HEK293 (cell line): ENCODE results near the gene ZC3H12C.

Experiments used
- CTCF ChIA-PET: fragments of 350-600 bp; formaldehyde crosslinking; extraction: SDS; loops from one replicate; lab custom pipeline; 2021; ENCODE audit warnings: antibody characterized with exemption; lab: Yijun Ruan, JAX
- POLR2A ChIA-PET: fragments of 300-600 bp; formaldehyde crosslinking; extraction: SDS; loops from one replicate; lab custom pipeline; 2020; ENCODE audit warnings: antibody characterized with exemption, inconsistent platforms; lab: Yijun Ruan, JAX
- H3K27ac ChIP-seq: fragments of 200-500 bp; sonication (Bioruptor generic); 2 replicates; pipeline ENCODE4 v1.5.1; 2014; ENCODE audit warnings: low read depth, low read length, control low read depth, inconsistent platforms; ENCODE audit errors: extremely low read depth
- H3K36me3 ChIP-seq, 2 experiments: fragments of 200-500 bp in 1 of 2; sonication (Bioruptor generic) in 1 of 2; 1 replicate in 1 of 2; 2 replicates in 1 of 2; pipeline ENCODE4 v1.5.1; 2014 to 2017; ENCODE audit warnings: inconsistent platforms in 2 of 2, low read length in 2 of 2; ENCODE audit not compliant: control insufficient read depth in 2 of 2, insufficient read depth in 1 of 2
- H3K4me1 ChIP-seq: fragments of 200-500 bp; sonication (Bioruptor generic); 2 replicates; pipeline ENCODE4 v1.5.1; 2014; ENCODE audit warnings: mild to moderate bottlenecking, low read length, inconsistent platforms; ENCODE audit not compliant: control insufficient read depth, insufficient read depth
- H3K4me3 ChIP-seq: 2 replicates; pipeline ENCODE4 v1.5.1; 2011; ENCODE audit warnings: low read depth, mild to moderate bottlenecking, control low read depth, low read length, moderate library complexity
- H3K9me3 ChIP-seq: fragments of 200-500 bp; sonication (Bioruptor generic); 2 replicates; pipeline ENCODE4 v1.5.1; 2014; ENCODE audit warnings: low read depth, low read length, inconsistent platforms; ENCODE audit not compliant: control insufficient read depth, insufficient read depth
- GLI2 ChIP-seq: fragments of 450-650 bp; formaldehyde crosslinking; IDR thresholded peaks from 2 replicates; pipeline ENCODE4; 2017; ENCODE audit warnings: missing biosample characterization, missing genetic modification characterization, low read depth, borderline replicate concordance
- KLF16 ChIP-seq: fragments of 450-650 bp; formaldehyde crosslinking; IDR thresholded peaks from 2 replicates; pipeline ENCODE4 v1.5.1; 2017; ENCODE audit warnings: missing biosample characterization, missing genetic modification characterization
- PATZ1 ChIP-seq: fragments of 450-650 bp; formaldehyde crosslinking; IDR thresholded peaks from 2 replicates; pipeline ENCODE4 v1.5.1; 2016; ENCODE audit warnings: missing biosample characterization, missing genetic modification characterization
- TCF7L2 ChIP-seq: IDR thresholded peaks from 2 replicates; pipeline ENCODE4 v1.6.1; 2011; ENCODE audit warnings: low read depth, mild to moderate bottlenecking, inconsistent platforms, low read length, moderate library complexity, borderline replicate concordance
- ZNF112 ChIP-seq: fragments of 450-650 bp; formaldehyde crosslinking; IDR thresholded peaks from 2 replicates; pipeline ENCODE4 v1.5.0; 2017; ENCODE audit warnings: missing biosample characterization, missing genetic modification characterization
- ZNF157 ChIP-seq: fragments of 450-650 bp; formaldehyde crosslinking; IDR thresholded peaks from 2 replicates; pipeline ENCODE4 v1.5.1; 2016; ENCODE audit warnings: missing biosample characterization, missing genetic modification characterization
- ZNF169 ChIP-seq: fragments of 450-650 bp; formaldehyde crosslinking; IDR thresholded peaks from 2 replicates; pipeline ENCODE4 v1.5.1; 2016; ENCODE audit warnings: missing biosample characterization, missing genetic modification characterization
- ZNF214 ChIP-seq: fragments of 450-650 bp; formaldehyde crosslinking; IDR thresholded peaks from 2 replicates; pipeline ENCODE4 v1.5.1; 2017; ENCODE audit warnings: missing biosample characterization, mild to moderate bottlenecking, missing genetic modification characterization, borderline replicate concordance
- ZNF239 ChIP-seq: fragments of 450-650 bp; formaldehyde crosslinking; IDR thresholded peaks from 2 replicates; pipeline ENCODE4 v1.5.1; 2016; ENCODE audit warnings: missing biosample characterization, missing genetic modification characterization
- ZNF324 ChIP-seq: fragments of 450-650 bp; formaldehyde crosslinking; IDR thresholded peaks from 2 replicates; pipeline ENCODE4 v1.5.1; 2016; ENCODE audit warnings: missing biosample characterization, missing genetic modification characterization
- ZNF391 ChIP-seq: fragments of 450-650 bp; formaldehyde crosslinking; IDR thresholded peaks from 2 replicates; pipeline ENCODE4 v1.5.1; 2016; ENCODE audit warnings: low read depth, missing biosample characterization, missing genetic modification characterization, borderline replicate concordance
- ZNF423 ChIP-seq: fragments of 450-650 bp; formaldehyde crosslinking; IDR thresholded peaks from 2 replicates; pipeline ENCODE4 v1.5.1; 2016; ENCODE audit warnings: missing biosample characterization, missing genetic modification characterization
- ZNF639 ChIP-seq: fragments of 450-650 bp; formaldehyde crosslinking; IDR thresholded peaks from 2 replicates; pipeline ENCODE4 v1.5.1; 2016; ENCODE audit warnings: missing biosample characterization, missing genetic modification characterization
- ZXDB ChIP-seq: fragments of 450-650 bp; formaldehyde crosslinking; IDR thresholded peaks from 2 replicates; pipeline ENCODE4 v1.5.1; 2016; ENCODE audit warnings: missing biosample characterization, missing genetic modification characterization
- TF ChIP-seq, protein P1 (sequence below): fragments of 450-650 bp; formaldehyde crosslinking; optimal IDR thresholded peaks from 2 replicates; pipeline ENCODE3; 2016; ENCODE audit warnings: missing biosample characterization, mild to moderate bottlenecking, missing genetic modification characterization
- TF ChIP-seq, protein P2 (sequence below): fragments of 450-650 bp; formaldehyde crosslinking; conservative IDR thresholded peaks from 2 replicates; pipeline ENCODE4 v1.5.1; 2016; ENCODE audit warnings: low read depth, missing biosample characterization, missing genetic modification characterization
- TF ChIP-seq, protein P3 (sequence below): sonication (generic); formaldehyde crosslinking; IDR thresholded peaks from 2 replicates; pipeline ENCODE4 v1.8.1; 2022; ENCODE audit warnings: mild to moderate bottlenecking, moderate library complexity, missing genetic modification reagents
- TF ChIP-seq, protein P4 (sequence below): fragments of 450-650 bp; formaldehyde crosslinking; IDR thresholded peaks from 2 replicates; pipeline ENCODE4 v1.5.1; 2016; ENCODE audit warnings: missing biosample characterization, missing genetic modification characterization

Gene ZC3H12C

DNA sequence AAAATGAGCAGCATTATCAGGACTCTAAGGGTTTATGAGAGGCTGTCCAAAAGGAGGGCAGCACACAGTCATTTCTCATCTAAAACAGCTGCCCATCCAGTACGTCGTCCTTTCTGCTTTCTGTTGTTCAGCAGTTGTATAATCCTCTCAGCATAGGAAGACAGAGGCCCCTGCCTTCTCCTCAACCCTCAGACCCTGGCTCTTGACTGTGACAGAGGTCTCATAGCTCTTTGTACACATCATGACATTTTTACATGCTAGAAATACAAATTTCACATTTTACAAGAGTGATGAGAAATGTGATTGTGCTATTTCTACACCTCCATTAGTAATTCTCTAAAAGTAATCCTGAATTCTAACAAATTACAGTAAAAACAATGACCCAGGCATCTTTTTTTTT lies 36.2 kb upstream of the ZC3H12C start:
- ChIA-PET CTCF (interaction anchor here (0.6 to 0.8 kb wide), 2 partner anchors 35 to 634 kb away, joined by 3 to 4 read pairs; no protein-coding TSS in a partner anchor), POLR2A (no interaction called here)
- Histone ChIP-seq H3K9me3 (no peaks in the 10 kb centered on the region), H3K27ac (no peak overlapping the region), H3K4me3 (no peak overlapping the region), H3K4me1 (no peaks in the 10 kb centered on the region), H3K36me3 (no peaks in the 10 kb centered on the region)
- TF ChIP-seq TCF7L2 (no peak), ZNF391 (tag by site-specific recombination) (no peak), PATZ1 (tag by site-specific recombination) (no peak), ZNF324 (tag by site-specific recombination) (no peak), ZXDB (tag by site-specific recombination) (no peak), ZNF423 (tag by site-specific recombination) (no peak), ZNF112 (no peak), GLI2 (tag by site-specific recombination) (no peak), KLF16 (tag by site-specific recombination) (no peak), ZNF214 (tag by site-specific recombination) (no peak), ZNF157 (tag by site-specific recombination) (no peak), ZNF639 (tag by site-specific recombination) (no peak), ZNF169 (tag by site-specific recombination) (no peak), ZNF239 (tag by site-specific recombination) (no peak)
- TF ChIP-seq, protein P1, sequence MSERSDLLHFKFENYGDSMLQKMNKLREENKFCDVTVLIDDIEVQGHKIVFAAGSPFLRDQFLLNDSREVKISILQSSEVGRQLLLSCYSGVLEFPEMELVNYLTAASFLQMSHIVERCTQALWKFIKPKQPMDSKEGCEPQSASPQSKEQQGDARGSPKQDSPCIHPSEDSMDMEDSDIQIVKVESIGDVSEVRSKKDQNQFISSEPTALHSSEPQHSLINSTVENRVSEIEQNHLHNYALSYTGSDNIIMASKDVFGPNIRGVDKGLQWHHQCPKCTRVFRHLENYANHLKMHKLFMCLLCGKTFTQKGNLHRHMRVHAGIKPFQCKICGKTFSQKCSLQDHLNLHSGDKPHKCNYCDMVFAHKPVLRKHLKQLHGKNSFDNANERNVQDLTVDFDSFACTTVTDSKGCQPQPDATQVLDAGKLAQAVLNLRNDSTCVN: no peak
- TF ChIP-seq, protein P2, sequence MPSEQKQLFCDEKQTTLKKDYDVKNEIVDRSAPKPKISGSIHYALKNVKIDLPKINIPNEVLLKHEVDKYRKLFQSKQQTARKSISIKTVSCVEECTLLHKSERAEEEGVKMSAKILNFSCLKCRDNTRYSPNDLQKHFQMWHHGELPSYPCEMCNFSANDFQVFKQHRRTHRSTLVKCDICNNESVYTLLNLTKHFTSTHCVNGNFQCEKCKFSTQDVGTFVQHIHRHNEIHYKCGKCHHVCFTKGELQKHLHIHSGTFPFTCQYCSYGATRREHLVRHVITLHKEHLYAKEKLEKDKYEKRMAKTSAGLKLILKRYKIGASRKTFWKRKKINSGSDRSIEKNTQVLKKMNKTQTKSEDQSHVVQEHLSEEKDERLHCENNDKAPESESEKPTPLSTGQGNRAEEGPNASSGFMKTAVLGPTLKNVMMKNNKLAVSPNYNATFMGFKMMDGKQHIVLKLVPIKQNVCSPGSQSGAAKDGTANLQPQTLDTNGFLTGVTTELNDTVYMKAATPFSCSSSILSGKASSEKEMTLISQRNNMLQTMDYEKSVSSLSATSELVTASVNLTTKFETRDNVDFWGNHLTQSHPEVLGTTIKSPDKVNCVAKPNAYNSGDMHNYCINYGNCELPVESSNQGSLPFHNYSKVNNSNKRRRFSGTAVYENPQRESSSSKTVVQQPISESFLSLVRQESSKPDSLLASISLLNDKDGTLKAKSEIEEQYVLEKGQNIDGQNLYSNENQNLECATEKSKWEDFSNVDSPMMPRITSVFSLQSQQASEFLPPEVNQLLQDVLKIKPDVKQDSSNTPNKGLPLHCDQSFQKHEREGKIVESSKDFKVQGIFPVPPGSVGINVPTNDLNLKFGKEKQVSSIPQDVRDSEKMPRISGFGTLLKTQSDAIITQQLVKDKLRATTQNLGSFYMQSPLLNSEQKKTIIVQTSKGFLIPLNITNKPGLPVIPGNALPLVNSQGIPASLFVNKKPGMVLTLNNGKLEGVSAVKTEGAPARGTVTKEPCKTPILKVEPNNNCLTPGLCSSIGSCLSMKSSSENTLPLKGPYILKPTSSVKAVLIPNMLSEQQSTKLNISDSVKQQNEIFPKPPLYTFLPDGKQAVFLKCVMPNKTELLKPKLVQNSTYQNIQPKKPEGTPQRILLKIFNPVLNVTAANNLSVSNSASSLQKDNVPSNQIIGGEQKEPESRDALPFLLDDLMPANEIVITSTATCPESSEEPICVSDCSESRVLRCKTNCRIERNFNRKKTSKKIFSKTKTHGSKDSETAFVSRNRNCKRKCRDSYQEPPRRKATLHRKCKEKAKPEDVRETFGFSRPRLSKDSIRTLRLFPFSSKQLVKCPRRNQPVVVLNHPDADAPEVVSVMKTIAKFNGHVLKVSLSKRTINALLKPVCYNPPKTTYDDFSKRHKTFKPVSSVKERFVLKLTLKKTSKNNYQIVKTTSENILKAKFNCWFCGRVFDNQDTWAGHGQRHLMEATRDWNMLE (tag by site-specific recombination): no peak
- TF ChIP-seq, protein P3, sequence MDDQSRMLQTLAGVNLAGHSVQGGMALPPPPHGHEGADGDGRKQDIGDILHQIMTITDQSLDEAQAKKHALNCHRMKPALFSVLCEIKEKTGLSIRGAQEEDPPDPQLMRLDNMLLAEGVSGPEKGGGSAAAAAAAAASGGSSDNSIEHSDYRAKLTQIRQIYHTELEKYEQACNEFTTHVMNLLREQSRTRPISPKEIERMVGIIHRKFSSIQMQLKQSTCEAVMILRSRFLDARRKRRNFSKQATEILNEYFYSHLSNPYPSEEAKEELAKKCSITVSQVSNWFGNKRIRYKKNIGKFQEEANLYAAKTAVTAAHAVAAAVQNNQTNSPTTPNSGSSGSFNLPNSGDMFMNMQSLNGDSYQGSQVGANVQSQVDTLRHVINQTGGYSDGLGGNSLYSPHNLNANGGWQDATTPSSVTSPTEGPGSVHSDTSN: no peak
- TF ChIP-seq, protein P4, sequence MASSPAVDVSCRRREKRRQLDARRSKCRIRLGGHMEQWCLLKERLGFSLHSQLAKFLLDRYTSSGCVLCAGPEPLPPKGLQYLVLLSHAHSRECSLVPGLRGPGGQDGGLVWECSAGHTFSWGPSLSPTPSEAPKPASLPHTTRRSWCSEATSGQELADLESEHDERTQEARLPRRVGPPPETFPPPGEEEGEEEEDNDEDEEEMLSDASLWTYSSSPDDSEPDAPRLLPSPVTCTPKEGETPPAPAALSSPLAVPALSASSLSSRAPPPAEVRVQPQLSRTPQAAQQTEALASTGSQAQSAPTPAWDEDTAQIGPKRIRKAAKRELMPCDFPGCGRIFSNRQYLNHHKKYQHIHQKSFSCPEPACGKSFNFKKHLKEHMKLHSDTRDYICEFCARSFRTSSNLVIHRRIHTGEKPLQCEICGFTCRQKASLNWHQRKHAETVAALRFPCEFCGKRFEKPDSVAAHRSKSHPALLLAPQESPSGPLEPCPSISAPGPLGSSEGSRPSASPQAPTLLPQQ (tag by site-specific recombination): no peak
